Measurements from ENCODE around the gene ATXN7.

ATXN7 gene

GRCh38 chr3:63975723-63976122, 112.1 kb downstream of the ATXN7 start:
- DNase-seq = no peak
- in situ Hi-C loops (cut with MboI; ENCODE audit: low pct_unique_long_range_greater_than_20kb, low sequenced_read_pairs) = no loop called here

GRCh38 chr3:63976161-63976871, 112.6 kb downstream of the ATXN7 start:
- DNase-seq = peak; percentile 27
- in situ Hi-C loops (cut with MboI; ENCODE audit: low pct_unique_long_range_greater_than_20kb, low sequenced_read_pairs) = no loop called here

GRCh38 chr3:63976872-63977200, 113.2 kb downstream of the ATXN7 start:
- in situ Hi-C loops (cut with MboI; ENCODE audit: low pct_unique_long_range_greater_than_20kb, low sequenced_read_pairs) = no loop called here
- no peak for DNase-seq

- in situ Hi-C loops (cut with MboI; ENCODE audit: low pct_unique_long_range_greater_than_20kb, low sequenced_read_pairs) = no loop called here
- DNase-seq = no peak
These were observed 114.2 kb downstream of the ATXN7 start for GRCh38 chr3:63977893-63978292.

- DNase-seq = no peak
- in situ Hi-C loops (cut with MboI; ENCODE audit: low pct_unique_long_range_greater_than_20kb, low sequenced_read_pairs) = no loop called here
These were observed 115.6 kb downstream of the ATXN7 start for GRCh38 chr3:63979093-63979885.

GRCh38 chr3:63980019-63980418, 116.4 kb downstream of the ATXN7 start:
- no peak for DNase-seq
- in situ Hi-C loops (cut with MboI; ENCODE audit: low pct_unique_long_range_greater_than_20kb, low sequenced_read_pairs) = no loop called here

GRCh38 chr3:63980830-63981498, 117.3 kb downstream of the ATXN7 start:
- no peak for DNase-seq
- in situ Hi-C loops (cut with MboI; ENCODE audit: low pct_unique_long_range_greater_than_20kb, low sequenced_read_pairs) = no loop called here

- no peak for DNase-seq
- in situ Hi-C loops (cut with MboI; ENCODE audit: low pct_unique_long_range_greater_than_20kb, low sequenced_read_pairs) = no loop called here
These were observed 118.3 kb downstream of the ATXN7 start for GRCh38 chr3:63981980-63982379.

- no peak for DNase-seq
- in situ Hi-C loops (cut with MboI; ENCODE audit: low pct_unique_long_range_greater_than_20kb, low sequenced_read_pairs) = no loop called here
These were observed 120.7 kb downstream of the ATXN7 start for GRCh38 chr3:63984391-63984790.

- in situ Hi-C loops (cut with MboI; ENCODE audit: low pct_unique_long_range_greater_than_20kb, low sequenced_read_pairs) = no loop called here
- no peak for DNase-seq
These were observed 122.5 kb downstream of the ATXN7 start for GRCh38 chr3:63986146-63986545.

- DNase-seq = no peak
- in situ Hi-C loops (cut with MboI; ENCODE audit: low pct_unique_long_range_greater_than_20kb, low sequenced_read_pairs) = no loop called here
These were observed 123.2 kb downstream of the ATXN7 start for GRCh38 chr3:63986831-63987230.

GRCh38 chr3:63988943-63989342, 125.3 kb downstream of the ATXN7 start:
- no peak for DNase-seq

GRCh38 chr3:63990204-63990603, 126.5 kb downstream of the ATXN7 start:
- in situ Hi-C loops (cut with MboI; ENCODE audit: low pct_unique_long_range_greater_than_20kb, low sequenced_read_pairs) = no loop called here

More at GRCh38 chr3:63988943-63989342, 125.3 kb downstream of the ATXN7 start:
- in situ Hi-C loops (cut with MboI; ENCODE audit: low pct_unique_long_range_greater_than_20kb, low sequenced_read_pairs) = no loop called here

GRCh38 chr3:63990733-63991132, 127.1 kb downstream of the ATXN7 start:
- no peak for DNase-seq
- in situ Hi-C loops (cut with MboI; ENCODE audit: low pct_unique_long_range_greater_than_20kb, low sequenced_read_pairs) = no loop called here

More at GRCh38 chr3:63990204-63990603, 126.5 kb downstream of the ATXN7 start:
- DNase-seq = no peak

- no peak for DNase-seq
- in situ Hi-C loops (cut with MboI; ENCODE audit: low pct_unique_long_range_greater_than_20kb, low sequenced_read_pairs) = no loop called here
These were observed 128.0 kb downstream of the ATXN7 start for GRCh38 chr3:63991666-63992065.

- DNase-seq = no peak
- in situ Hi-C loops (cut with MboI; ENCODE audit: low pct_unique_long_range_greater_than_20kb, low sequenced_read_pairs) = no loop called here
These were observed 129.0 kb downstream of the ATXN7 start for GRCh38 chr3:63992516-63993209.

- in situ Hi-C loops (cut with MboI; ENCODE audit: low pct_unique_long_range_greater_than_20kb, low sequenced_read_pairs) = no loop called here
- peak; percentile 69 for DNase-seq
These were observed 130.0 kb downstream of the ATXN7 start for GRCh38 chr3:63993653-63994079.

GRCh38 chr3:63995086-63995485, 131.4 kb downstream of the ATXN7 start:
- no peak for DNase-seq
- in situ Hi-C loops (cut with MboI; ENCODE audit: low pct_unique_long_range_greater_than_20kb, low sequenced_read_pairs) = no loop called here

- in situ Hi-C loops (cut with MboI; ENCODE audit: low pct_unique_long_range_greater_than_20kb, low sequenced_read_pairs) = no loop called here
- no peak for DNase-seq
These were observed 135.4 kb downstream of the ATXN7 start for GRCh38 chr3:63998852-63999754.

All from KBM-7 (cell line).